PFSK-1 (cell line): ENCODE measurements around the gene INF2.

Experiments
- POLR2AphosphoS5 ChIP-seq: IDR thresholded peaks from 2 replicates; pipeline ENCODE4 v1.6.1; 2012; ENCODE audit warnings: low read depth, mild to moderate bottlenecking, control low read depth, low read length, moderate library complexity
- SIN3A ChIP-seq: IDR thresholded peaks from 2 replicates; pipeline ENCODE4 v1.6.1; 2012; ENCODE audit warnings: mild to moderate bottlenecking, low read length, moderate library complexity, borderline replicate concordance; ENCODE audit not compliant: insufficient read depth
- TF ChIP-seq, protein P1 (sequence below), 2 experiments: IDR thresholded peaks; 2 replicates each; pipeline versions ENCODE4 v1.6.1 to v1.8.0; 2011 to 2012; ENCODE audit warnings: low read depth in 2 of 2, low read length in 2 of 2, control low read depth in 1 of 2, inconsistent platforms in 1 of 2, mild to moderate bottlenecking in 1 of 2, moderate library complexity in 1 of 2; ENCODE audit not compliant: insufficient read depth in 1 of 2

DNA sequence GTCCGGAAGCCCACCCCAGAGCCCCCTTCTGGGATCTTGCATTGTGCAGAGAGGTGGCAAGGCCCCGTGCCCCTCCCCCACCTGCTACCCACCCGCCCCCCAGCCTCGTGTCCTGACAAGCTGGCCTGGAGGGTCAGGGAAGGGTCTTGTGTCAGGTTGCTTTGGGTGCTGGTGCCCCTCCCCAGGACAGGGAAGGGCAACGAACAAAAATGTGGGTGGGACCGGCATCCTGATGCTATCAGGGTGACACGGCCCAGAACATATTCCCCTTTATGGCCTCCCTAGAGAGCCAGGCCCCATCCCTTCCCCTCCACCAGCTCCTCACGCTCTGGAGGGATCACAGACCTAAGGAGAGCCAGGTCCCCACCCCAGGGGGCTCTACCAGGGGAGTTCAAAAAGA lies 46.1 kb upstream of the INF2 start:
- TF ChIP-seq SIN3A, result no peak
- TF ChIP-seq, protein P1, sequence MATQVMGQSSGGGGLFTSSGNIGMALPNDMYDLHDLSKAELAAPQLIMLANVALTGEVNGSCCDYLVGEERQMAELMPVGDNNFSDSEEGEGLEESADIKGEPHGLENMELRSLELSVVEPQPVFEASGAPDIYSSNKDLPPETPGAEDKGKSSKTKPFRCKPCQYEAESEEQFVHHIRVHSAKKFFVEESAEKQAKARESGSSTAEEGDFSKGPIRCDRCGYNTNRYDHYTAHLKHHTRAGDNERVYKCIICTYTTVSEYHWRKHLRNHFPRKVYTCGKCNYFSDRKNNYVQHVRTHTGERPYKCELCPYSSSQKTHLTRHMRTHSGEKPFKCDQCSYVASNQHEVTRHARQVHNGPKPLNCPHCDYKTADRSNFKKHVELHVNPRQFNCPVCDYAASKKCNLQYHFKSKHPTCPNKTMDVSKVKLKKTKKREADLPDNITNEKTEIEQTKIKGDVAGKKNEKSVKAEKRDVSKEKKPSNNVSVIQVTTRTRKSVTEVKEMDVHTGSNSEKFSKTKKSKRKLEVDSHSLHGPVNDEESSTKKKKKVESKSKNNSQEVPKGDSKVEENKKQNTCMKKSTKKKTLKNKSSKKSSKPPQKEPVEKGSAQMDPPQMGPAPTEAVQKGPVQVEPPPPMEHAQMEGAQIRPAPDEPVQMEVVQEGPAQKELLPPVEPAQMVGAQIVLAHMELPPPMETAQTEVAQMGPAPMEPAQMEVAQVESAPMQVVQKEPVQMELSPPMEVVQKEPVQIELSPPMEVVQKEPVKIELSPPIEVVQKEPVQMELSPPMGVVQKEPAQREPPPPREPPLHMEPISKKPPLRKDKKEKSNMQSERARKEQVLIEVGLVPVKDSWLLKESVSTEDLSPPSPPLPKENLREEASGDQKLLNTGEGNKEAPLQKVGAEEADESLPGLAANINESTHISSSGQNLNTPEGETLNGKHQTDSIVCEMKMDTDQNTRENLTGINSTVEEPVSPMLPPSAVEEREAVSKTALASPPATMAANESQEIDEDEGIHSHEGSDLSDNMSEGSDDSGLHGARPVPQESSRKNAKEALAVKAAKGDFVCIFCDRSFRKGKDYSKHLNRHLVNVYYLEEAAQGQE (IDR thresholded peaks at IDR 0.05; ENCODE audit: insufficient read depth in 1 of 2, low read depth in 2 of 2, low read length in 2 of 2), result no peak
- TF ChIP-seq POLR2AphosphoS5, result no peak
